NCI-H1930 (cell line): ENCODE measurements around the gene TTC3.
"Not testable (repeated sequence)": the region's sequence is repeated elsewhere in the genome, so short reads cannot be mapped to it uniquely, and the experiment has no call there.

Experiments used
- DNase-seq, 2 experiments: peaks; one replicate each; lab custom pipeline; 2025; lab: John Stamatoyannopoulos, UW

Gene TTC3

GRCh38 chr21:37098751-37099150 lies 25.7 kb downstream of the TTC3 start:
- DNase-seq: no peak

DNA sequence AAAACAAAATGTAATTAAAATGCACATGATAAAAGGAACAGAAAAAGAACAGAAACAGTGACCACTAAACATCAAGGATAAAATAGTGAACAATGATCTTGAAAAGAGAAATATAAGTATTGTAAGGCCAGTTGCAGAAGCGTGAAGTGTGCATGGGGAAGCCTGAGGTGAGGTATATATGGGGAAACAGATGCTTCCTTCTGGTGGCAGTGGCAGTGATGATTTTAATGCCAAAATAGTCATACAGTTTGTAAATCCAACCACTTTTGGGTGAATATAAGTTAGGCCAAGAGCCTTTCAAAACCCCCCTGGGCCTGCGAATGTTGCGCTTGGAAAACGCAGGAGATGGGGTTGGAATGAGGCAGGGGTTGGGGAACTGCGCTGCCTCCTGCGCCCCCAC lies 27.3 kb downstream of the TTC3 start:
- DNase-seq: no peak

GRCh38 chr21:37101384-37101783 lies 28.3 kb downstream of the TTC3 start:
- no peak for DNase-seq

- not testable (repeated sequence) for DNase-seq
These were observed 29.7 kb downstream of the TTC3 start for GRCh38 chr21:37102746-37103145.

GRCh38 chr21:37106998-37107397 lies 33.9 kb downstream of the TTC3 start:
- DNase-seq: no peak

DNA sequence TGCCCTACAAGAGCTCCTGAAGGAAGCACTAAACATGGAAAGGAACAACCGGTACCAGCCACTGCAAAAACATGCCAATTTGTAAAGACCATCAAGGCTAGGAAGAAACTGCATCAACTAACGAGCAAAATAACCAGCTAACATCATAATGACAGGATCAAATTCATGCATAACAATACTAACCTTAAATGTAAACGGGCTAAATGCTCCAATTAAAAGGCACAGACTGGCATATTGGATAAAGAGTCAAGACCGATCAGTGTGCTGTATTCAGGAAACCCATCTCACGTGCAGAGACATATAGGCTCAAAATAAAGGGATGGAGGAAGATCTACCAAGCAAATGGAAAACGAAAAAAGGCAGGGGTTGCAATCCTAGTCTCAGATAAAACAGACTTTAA lies 38.0 kb downstream of the TTC3 start:
- not testable (repeated sequence) for DNase-seq

DNA sequence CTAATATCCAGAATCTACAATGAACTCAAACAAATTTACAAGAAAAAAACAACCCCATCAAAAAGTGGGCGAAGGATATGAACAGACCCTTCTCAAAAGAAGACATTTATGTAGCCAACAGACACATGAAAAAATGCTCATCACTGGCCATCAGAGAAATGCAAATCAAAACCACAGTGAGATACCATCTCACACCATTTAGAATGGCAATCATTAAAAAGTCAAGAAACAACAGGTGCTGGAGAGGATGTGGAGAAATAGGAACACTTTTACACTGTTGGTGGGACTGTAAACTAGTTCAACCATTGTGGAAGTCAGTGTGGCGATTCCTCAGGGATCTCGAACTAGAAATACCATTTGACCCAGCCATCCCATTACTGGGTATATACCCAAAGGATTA lies 41.2 kb downstream of the TTC3 start:
- not testable (repeated sequence) for DNase-seq

- not testable (repeated sequence) for DNase-seq
These were observed 43.4 kb downstream of the TTC3 start for GRCh38 chr21:37116459-37116858.

DNA sequence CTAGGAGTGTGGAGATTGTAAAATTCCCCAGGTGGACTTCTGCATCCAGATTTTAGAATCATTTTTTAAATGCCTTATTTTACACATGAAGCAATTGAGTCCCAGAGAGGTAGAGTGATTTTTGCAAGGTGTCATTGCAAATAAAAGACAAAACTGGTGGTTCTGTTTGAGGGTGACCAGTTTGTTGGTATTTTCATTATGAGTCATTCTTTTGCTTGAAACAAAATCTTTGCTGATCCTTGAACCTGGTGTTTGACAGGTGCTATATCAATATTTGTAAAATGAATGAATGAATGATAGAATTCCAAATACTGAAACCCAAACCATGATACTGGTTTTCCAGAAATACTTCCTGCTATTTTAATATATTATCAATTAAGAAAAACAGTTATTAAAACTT lies 44.1 kb downstream of the TTC3 start:
- no peak for DNase-seq

- DNase-seq: no peak
These were observed 45.3 kb downstream of the TTC3 start for GRCh38 chr21:37118187-37118826.

DNA sequence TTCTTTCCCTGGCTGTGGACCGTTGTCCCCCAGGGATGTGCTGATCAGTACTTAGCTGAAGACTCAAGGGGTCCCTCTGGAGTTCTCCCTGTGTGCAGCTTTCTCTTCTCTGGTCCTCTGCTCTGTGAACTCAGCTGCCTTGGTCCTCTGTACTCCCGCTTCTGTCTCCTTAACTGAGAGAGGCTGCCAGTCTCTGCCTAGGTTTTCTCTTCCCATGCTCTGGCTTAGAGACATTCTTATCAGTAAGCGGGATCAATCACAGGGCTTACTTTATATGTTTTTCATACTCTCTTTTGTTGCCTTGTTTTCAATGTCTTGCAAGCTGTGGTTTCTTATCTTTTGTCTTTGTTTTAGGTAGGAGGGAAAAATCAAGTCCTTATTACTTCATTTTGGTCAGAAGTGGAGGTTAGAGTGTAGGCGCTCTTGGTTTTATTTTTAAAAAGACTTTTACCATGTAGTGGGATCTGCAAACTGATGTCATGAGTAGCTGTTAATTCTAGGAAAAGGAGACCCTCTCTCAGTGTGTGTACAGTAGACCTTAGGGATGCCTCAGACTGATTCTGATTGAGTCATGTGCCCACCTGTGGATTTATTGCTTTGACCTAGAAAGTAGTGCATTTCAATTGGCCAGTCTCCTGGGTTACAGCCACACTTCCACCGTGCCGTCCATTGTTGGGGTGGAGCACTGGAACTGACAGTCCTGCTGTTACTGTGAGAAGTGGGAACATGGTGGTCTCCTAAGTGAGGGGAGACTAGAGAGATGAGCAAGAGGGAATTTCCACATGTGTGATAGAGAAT lies 46.6 kb downstream of the TTC3 start:
- no peak for DNase-seq

DNA sequence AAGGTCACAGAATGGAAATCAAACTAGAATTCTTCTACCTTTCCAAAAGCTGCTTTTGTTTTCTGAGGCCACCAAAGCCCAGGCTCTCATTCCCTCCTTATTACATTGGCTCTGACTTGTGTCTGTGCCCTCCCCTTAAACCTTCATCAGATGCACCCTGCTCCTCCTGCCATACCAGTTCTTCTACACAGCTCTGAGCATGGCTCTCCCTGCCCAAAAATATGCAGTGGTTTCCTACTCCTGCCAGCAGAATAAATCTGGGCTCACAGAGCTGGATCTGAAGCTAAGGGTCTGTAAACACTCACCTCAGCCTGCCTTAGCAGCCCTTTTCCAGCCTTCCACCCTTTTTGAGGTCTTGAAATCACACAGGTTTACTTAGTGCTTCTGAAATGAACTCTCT lies 55.0 kb downstream of the TTC3 start:
- no peak for DNase-seq

GRCh38 chr21:37130971-37131370 lies 57.9 kb downstream of the TTC3 start:
- DNase-seq: no peak

GRCh38 chr21:37136261-37136660 lies 63.2 kb downstream of the TTC3 start:
- DNase-seq: no peak

DNA sequence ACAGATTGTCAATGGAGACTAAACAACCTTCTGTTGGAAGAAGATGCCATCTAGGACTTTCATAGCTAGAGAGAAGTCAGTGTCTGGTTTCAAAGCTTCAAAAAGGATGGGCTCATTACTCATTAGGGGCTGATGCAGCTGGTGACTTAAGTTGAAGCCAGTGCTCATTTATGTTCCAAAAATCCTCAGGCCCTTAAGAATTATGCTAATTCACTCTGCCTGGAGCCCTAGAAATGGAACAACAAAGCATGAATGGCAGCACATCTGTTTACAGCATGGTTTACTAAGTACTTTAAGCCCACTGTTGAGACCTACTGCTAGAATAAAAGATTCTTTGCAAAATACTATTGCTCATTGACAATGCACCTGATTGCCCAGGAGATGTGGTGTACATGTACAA lies 63.7 kb downstream of the TTC3 start:
- DNase-seq: no peak

- no peak for DNase-seq
These were observed 66.1 kb downstream of the TTC3 start for GRCh38 chr21:37139154-37139553.

- DNase-seq: no peak
These were observed 66.8 kb downstream of the TTC3 start for GRCh38 chr21:37139902-37140301.

GRCh38 chr21:37143392-37143791 lies 70.3 kb downstream of the TTC3 start:
- not testable (repeated sequence) for DNase-seq

GRCh38 chr21:37145635-37146111 lies 72.6 kb downstream of the TTC3 start:
- DNase-seq: no peak

DNA sequence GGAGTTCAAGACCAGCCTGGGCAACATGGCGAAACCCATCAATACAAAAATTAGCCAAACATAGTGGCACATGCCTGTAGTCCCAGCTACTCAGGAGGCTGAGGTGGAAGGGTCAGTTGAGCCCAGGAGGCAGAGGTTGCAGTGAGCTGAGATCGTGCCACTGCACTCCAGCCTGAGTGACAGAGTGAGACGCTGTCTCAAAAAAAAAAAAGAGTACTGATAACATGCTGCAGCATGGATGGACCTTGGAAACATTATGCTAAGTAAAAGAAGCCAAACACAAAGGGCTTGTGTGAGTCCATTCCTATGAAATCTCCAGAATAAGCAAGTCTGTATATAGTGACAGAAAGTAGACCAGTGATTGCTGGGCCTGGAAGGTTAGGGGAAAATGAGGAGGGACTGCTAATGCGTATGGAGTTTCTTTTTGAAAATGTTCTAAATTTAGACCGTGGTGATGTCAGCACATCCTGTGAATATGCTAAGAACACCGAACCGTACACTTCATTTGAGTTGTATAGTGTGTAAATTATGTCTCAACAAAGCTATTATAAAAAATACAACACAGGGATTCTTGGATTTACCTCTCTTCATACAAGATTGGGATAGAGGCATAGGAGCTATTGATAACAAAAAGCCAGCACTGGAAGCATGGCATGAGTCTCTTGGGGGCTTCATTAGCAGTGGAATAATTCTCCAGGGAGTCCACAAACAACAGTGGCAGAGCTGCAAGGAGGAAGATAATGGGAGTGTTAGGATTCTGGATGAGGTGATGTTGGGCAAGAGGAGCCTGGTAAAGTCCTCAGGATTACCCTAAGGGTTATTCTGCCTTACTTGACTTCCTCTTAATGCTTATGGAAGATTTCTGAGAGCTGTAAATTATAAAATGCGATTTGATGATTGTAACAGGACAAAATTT lies 73.5 kb downstream of the TTC3 start:
- DNase-seq: no peak

GRCh38 chr21:37149411-37149810 lies 76.4 kb downstream of the TTC3 start:
- DNase-seq: no peak

GRCh38 chr21:37153196-37153934 lies 80.3 kb downstream of the TTC3 start:
- DNase-seq: no peak
